ENCODE results near the gene TREM1. TPM values are rescaled to one million over a fixed set of nuclear protein-coding genes. Genes with fewer than 3 reads are reported as not detected.

TREM1 gene
- total RNA-seq, 4 donors from 2014 or later, result 0.27 TPM; not detected in 3

GRCh38 chr6:41266541-41266940 is 19.9 kb downstream of the TREM1 start:
- TF ChIP-seq EP300 (IDR thresholded peaks at IDR 0.05; ENCODE audit: low read depth) (no peak), POLR2A (IDR thresholded peaks at IDR 0.05) (no peak), POLR2AphosphoS5 (IDR thresholded peaks at IDR 0.05) (no peak)
- TF ChIP-seq, protein P1, sequence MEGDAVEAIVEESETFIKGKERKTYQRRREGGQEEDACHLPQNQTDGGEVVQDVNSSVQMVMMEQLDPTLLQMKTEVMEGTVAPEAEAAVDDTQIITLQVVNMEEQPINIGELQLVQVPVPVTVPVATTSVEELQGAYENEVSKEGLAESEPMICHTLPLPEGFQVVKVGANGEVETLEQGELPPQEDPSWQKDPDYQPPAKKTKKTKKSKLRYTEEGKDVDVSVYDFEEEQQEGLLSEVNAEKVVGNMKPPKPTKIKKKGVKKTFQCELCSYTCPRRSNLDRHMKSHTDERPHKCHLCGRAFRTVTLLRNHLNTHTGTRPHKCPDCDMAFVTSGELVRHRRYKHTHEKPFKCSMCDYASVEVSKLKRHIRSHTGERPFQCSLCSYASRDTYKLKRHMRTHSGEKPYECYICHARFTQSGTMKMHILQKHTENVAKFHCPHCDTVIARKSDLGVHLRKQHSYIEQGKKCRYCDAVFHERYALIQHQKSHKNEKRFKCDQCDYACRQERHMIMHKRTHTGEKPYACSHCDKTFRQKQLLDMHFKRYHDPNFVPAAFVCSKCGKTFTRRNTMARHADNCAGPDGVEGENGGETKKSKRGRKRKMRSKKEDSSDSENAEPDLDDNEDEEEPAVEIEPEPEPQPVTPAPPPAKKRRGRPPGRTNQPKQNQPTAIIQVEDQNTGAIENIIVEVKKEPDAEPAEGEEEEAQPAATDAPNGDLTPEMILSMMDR (IDR thresholded peaks at IDR 0.05), result no peak
- Histone ChIP-seq H3K27ac (no peak overlapping the region), H3K4me3 (no peak overlapping the region), H3K4me1 (no peaks in the 10 kb centered on the region), H3K9me3 (peaks cover 14 to 15% of the 10 kb centered on the region in 2 donors), H3K36me3 (no peaks in the 10 kb centered on the region), H3K27me3 (no peaks in the 10 kb centered on the region)
- intact Hi-C loops (cut with DNase I; ENCODE audit: low total_unique reads), result no loop called here
- in situ Hi-C loops (cut with MboI; ENCODE audit: low pct_ligation_motif_present in 1 of 4, low pct_unique_long_range_greater_than_20kb in 1 of 4, low sequenced_read_pairs in 3 of 4), result no loop called here
- DNase-seq, result no peak

- no peak for TF ChIP-seq POLR2AphosphoS5 (IDR thresholded peaks at IDR 0.05)
- no peak for TF ChIP-seq POLR2A (IDR thresholded peaks at IDR 0.05)
- TF ChIP-seq EP300 (IDR thresholded peaks at IDR 0.05; ENCODE audit: low read depth), result no peak
- TF ChIP-seq, protein P1 (IDR thresholded peaks at IDR 0.05), result no peak
- H3K9me3 ChIP-seq, result peaks cover 19 to 21% of the 10 kb centered on the region in 2 donors
- 90 to 100% methylated on average over 1 of the region's 1 CpG for WGBS, 2 donors (ENCODE audit: low coverage in 1 of 2)
- no peaks in the 10 kb centered on the region for H3K36me3 ChIP-seq
- H3K4me3 ChIP-seq, result no peak overlapping the region
- no peaks in the 10 kb centered on the region for H3K27me3 ChIP-seq
- intact Hi-C loops (cut with DNase I; ENCODE audit: low total_unique reads) (no loop called here), in situ Hi-C loops (cut with MboI; ENCODE audit: low pct_ligation_motif_present in 1 of 4, low pct_unique_long_range_greater_than_20kb in 1 of 4, low sequenced_read_pairs in 3 of 4) (no loop called here)
- no peaks in the 10 kb centered on the region for H3K4me1 ChIP-seq
- H3K27ac ChIP-seq, result no peak overlapping the region
- DNase-seq, result no peak
These were observed 23.2 kb downstream of the TREM1 start for GRCh38 chr6:41263267-41263666.

- 59 to 73% methylated on average over 2 of the region's 2 CpGs for WGBS, 2 donors (ENCODE audit: low coverage in 1 of 2)
- TF ChIP-seq POLR2AphosphoS5 (IDR thresholded peaks at IDR 0.05), result no peak
- TF ChIP-seq, protein P1 (IDR thresholded peaks at IDR 0.05), result no peak
- TF ChIP-seq EP300 (IDR thresholded peaks at IDR 0.05; ENCODE audit: low read depth), result no peak
- no peak for TF ChIP-seq POLR2A (IDR thresholded peaks at IDR 0.05)
- intact Hi-C loops (cut with DNase I; ENCODE audit: low total_unique reads), result no loop called here
- in situ Hi-C loops (cut with MboI; ENCODE audit: low pct_ligation_motif_present in 1 of 4, low pct_unique_long_range_greater_than_20kb in 1 of 4, low sequenced_read_pairs in 3 of 4), result no loop called here
- Histone ChIP-seq H3K27ac (no peak overlapping the region), H3K27me3 (no peaks in the 10 kb centered on the region), H3K36me3 (no peaks in the 10 kb centered on the region), H3K9me3 (peaks cover 19 to 21% of the 10 kb centered on the region in 2 donors), H3K4me1 (peaks cover 0 to 3% (median 0%) of the 10 kb centered on the region in 4 donors), H3K4me3 (no peak overlapping the region)
- no peak for DNase-seq
These were observed 24.1 kb downstream of the TREM1 start for GRCh38 chr6:41262401-41262800.

GRCh38 chr6:41258196-41258493 is 28.3 kb downstream of the TREM1 start:
- no peak for TF ChIP-seq POLR2A (IDR thresholded peaks at IDR 0.05)
- TF ChIP-seq EP300 (IDR thresholded peaks at IDR 0.05; ENCODE audit: low read depth), result no peak
- TF ChIP-seq POLR2AphosphoS5 (IDR thresholded peaks at IDR 0.05), result no peak
- TF ChIP-seq, protein P1 (IDR thresholded peaks at IDR 0.05), result no peak
- in situ Hi-C loops (cut with MboI; ENCODE audit: low pct_ligation_motif_present in 1 of 4, low pct_unique_long_range_greater_than_20kb in 1 of 4, low sequenced_read_pairs in 3 of 4), result no loop called here
- intact Hi-C loops (cut with DNase I; ENCODE audit: low total_unique reads), result no loop called here
- H3K9me3 ChIP-seq, result peaks cover 14% of the 10 kb centered on the region in 2 donors
- H3K4me3 ChIP-seq, result no peak overlapping the region
- no peak overlapping the region for H3K27ac ChIP-seq
- H3K36me3 ChIP-seq, result no peaks in the 10 kb centered on the region
- no peaks in the 10 kb centered on the region for H3K27me3 ChIP-seq
- WGBS, 2 donors (ENCODE audit: low coverage in 1 of 2), result 89% methylated on average over 1 of the region's 1 CpG; no CpG with 5 or more reads in 1 of the 2 donors
- DNase-seq, result no peak
- H3K4me1 ChIP-seq, result peaks cover 0 to 13% (median 1%) of the 10 kb centered on the region in 4 donors
